ENCODE data around the gene SAMD11. TPM values are rescaled to one million over a fixed set of nuclear protein-coding genes. Genes with fewer than 3 reads are reported as not detected.

The SAMD11 gene
- total RNA-seq, 2 donors from 2014 or later, result 4.5 to 61.6 TPM

- H3K27ac ChIP-seq, result no peak overlapping the region
- H3K36me3 ChIP-seq, result no peaks in the 10 kb centered on the region
- 70% methylated on average over 15 of the region's 15 CpGs for WGBS
- H3K9me3 ChIP-seq, result no peaks in the 10 kb centered on the region
- no peak for TF ChIP-seq POLR2A (IDR thresholded peaks at IDR 0.05)
- no peak for TF ChIP-seq POLR2AphosphoS5 (IDR thresholded peaks at IDR 0.05)
- TF ChIP-seq CTCF (IDR thresholded peaks at IDR 0.05), result peak; percentile 22 to 84 (median 62)
- DNase-seq (ENCODE audit: low spot score), result peak; percentile 44
- peaks cover 28% of the 10 kb centered on the region for H3K4me1 ChIP-seq (replicated peaks)
- H3K4me3 ChIP-seq, result no peak overlapping the region
- intact Hi-C loops (cut with DNase I), result no loop called here
- no peaks in the 10 kb centered on the region for H3K27me3 ChIP-seq (replicated peaks; ENCODE audit: insufficient read depth)
Measured at GRCh38 chr1:938088-938683, 14.5 kb downstream of the SAMD11 start.

- intact Hi-C loops (cut with DNase I), result no loop called here
- Histone ChIP-seq H3K9me3 (no peaks in the 10 kb centered on the region), H3K36me3 (no peaks in the 10 kb centered on the region), H3K4me3 (no peak overlapping the region), H3K27ac (no peak overlapping the region), H3K27me3 (replicated peaks; ENCODE audit: insufficient read depth) (no peaks in the 10 kb centered on the region), H3K4me1 (replicated peaks) (peaks cover 24% of the 10 kb centered on the region)
- no peak for DNase-seq (ENCODE audit: low spot score)
- 85% methylated on average over 26 of the region's 30 CpGs for WGBS
- TF ChIP-seq POLR2A (IDR thresholded peaks at IDR 0.05) (no peak), CTCF (IDR thresholded peaks at IDR 0.05) (no peak), POLR2AphosphoS5 (IDR thresholded peaks at IDR 0.05) (no peak)
Measured at GRCh38 chr1:938711-939489, 15.2 kb downstream of the SAMD11 start.

GRCh38 chr1:939511-940106 lies 15.9 kb downstream of the SAMD11 start:
- WGBS, result 20% methylated on average over 19 of the region's 21 CpGs
- DNase-seq (ENCODE audit: low spot score), result no peak
- H3K4me1 ChIP-seq (replicated peaks), result peaks cover 24% of the 10 kb centered on the region
- no peak overlapping the region for H3K4me3 ChIP-seq
- H3K27ac ChIP-seq, result no peak overlapping the region
- TF ChIP-seq POLR2AphosphoS5 (IDR thresholded peaks at IDR 0.05), result no peak
- no peaks in the 10 kb centered on the region for H3K27me3 ChIP-seq (replicated peaks; ENCODE audit: insufficient read depth)
- no peaks in the 10 kb centered on the region for H3K36me3 ChIP-seq
- H3K9me3 ChIP-seq, result no peaks in the 10 kb centered on the region
- intact Hi-C loops (cut with DNase I), result no loop called here

- peak overlapping the region; percentile 10 to 23 for H3K4me3 ChIP-seq
- whole genome bisulfite sequencing, result 1% methylated on average over 73 of the region's 86 CpGs
- no peaks in the 10 kb centered on the region for H3K36me3 ChIP-seq
- intact Hi-C loops (cut with DNase I), result no loop called here
- H3K27ac ChIP-seq, result peak overlapping the region; percentile 32 to 41
- no peak for DNase-seq (ENCODE audit: low spot score)
- H3K4me1 ChIP-seq (replicated peaks), result peaks cover 20% of the 10 kb centered on the region
- no peak for TF ChIP-seq POLR2AphosphoS5 (IDR thresholded peaks at IDR 0.05)
- no peak for TF ChIP-seq POLR2A (IDR thresholded peaks at IDR 0.05)
- no peak for TF ChIP-seq CTCF (IDR thresholded peaks at IDR 0.05)
- no peaks in the 10 kb centered on the region for H3K27me3 ChIP-seq (replicated peaks; ENCODE audit: insufficient read depth)
- no peaks in the 10 kb centered on the region for H3K9me3 ChIP-seq
Measured at GRCh38 chr1:940107-941014, 16.6 kb downstream of the SAMD11 start.

Measured in prostate gland (tissue), 2 donors.